ENCODE results near the gene RBM38.

DNA sequence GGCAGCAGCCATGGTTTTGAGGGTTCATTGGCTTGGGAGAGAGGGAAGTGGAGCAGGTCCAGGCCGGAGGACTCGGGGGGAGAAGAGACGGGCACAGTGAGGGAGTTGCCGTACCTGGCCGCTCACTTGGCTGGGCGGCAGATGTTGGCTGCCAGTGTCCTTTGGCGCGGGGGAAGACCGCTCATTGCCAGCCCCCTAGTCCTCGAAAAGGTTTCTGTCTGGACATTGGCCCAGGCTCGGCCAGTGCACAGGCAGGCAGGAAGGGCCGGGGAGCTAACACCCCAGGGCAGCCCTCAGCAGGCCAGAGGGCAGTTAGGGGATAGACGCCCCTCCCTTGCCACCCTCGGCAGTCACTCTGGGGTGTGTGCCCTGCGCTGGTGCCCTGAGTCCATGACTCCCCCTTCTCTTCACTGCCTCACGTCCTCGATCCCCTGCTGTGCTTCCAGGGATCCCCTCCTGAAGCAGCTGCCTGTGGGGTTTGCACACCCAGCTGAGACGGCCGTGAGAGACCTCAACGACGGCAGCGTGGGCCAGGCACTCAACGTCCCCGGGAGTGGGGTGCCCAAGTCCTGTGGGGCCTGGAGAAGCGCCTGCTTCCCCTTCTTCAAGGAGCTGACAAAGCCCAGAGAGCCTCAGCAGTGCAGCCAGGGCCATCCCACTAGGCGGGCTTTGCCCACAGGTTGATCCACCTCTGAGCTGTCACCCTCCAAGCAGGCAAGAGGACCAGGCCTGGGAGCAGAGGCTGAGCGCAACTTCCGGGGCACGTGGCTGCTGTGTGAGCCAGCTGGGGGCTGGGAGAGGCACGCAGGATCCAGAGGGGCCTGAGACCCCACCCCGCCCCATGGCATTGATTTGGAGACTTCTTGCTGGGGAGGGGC lies 20.4 kb downstream of the RBM38 start:
- no peak for TF ChIP-seq CTCF (conservative IDR thresholded peaks at IDR 0.05 in 1 of 2, IDR thresholded peaks at IDR 0.05 in 1 of 2; ENCODE audit: extremely low read depth in 1 of 2, insufficient read depth in 1 of 2, low read depth in 1 of 2, low read length in 2 of 2)
- TF ChIP-seq EZH2 (IDR thresholded peaks at IDR 0.05; ENCODE audit: borderline replicate concordance, low read length) = no peak
